Liver (tissue), 9 donors: ENCODE results near the gene KCNQ1. TPM values are rescaled to one million over a fixed set of nuclear protein-coding genes. Genes with fewer than 3 reads are reported as not detected.

Experiments used
- DNase-seq: peaks from one replicate; pipeline ENCODE4 v3.0.0-alpha.2; 2017; ENCODE audit warnings: low spot score
- H3K27ac ChIP-seq, 2 donors: one replicate each; pipeline ENCODE4 v1.7.0; 2013; ENCODE audit warnings: inconsistent platforms in 2 of 2, low read length in 2 of 2, control low read depth in 1 of 2, low read depth in 1 of 2, mild to moderate bottlenecking in 1 of 2
- H3K27me3 ChIP-seq, 4 donors: one replicate each; pipeline versions ENCODE4 v1.6.1 to v1.7.0; 2013; ENCODE audit warnings: low read length in 3 of 4, inconsistent platforms in 1 of 4, mild to moderate bottlenecking in 1 of 4, moderate library complexity in 1 of 4; ENCODE audit not compliant: control insufficient read depth in 4 of 4, insufficient read depth in 4 of 4
- H3K36me3 ChIP-seq, 4 donors: one replicate each; pipeline versions ENCODE4 v1.6.1 to v1.7.0; 2013; ENCODE audit warnings: low read length in 3 of 4, mild to moderate bottlenecking in 3 of 4, low read depth in 1 of 4, moderate library complexity in 1 of 4; ENCODE audit not compliant: control insufficient read depth in 4 of 4, insufficient read depth in 3 of 4
- H3K4me1 ChIP-seq, 4 donors: one replicate each; pipeline versions ENCODE4 v1.6.1 to v1.7.0; 2013; ENCODE audit warnings: low read length in 3 of 4, mild to moderate bottlenecking in 3 of 4, moderate library complexity in 1 of 4; ENCODE audit not compliant: control insufficient read depth in 4 of 4, insufficient read depth in 4 of 4
- H3K4me3 ChIP-seq, 3 donors: one replicate each; pipeline versions ENCODE4 v1.6.1 to v1.7.0; 2013; ENCODE audit warnings: low read length in 3 of 3, control low read depth in 1 of 3, low read depth in 1 of 3, mild to moderate bottlenecking in 1 of 3
- H3K9ac ChIP-seq, 2 donors: one replicate each; pipeline ENCODE4 v1.7.0; 2013; ENCODE audit warnings: low read length in 2 of 2, mild to moderate bottlenecking in 2 of 2, moderate library complexity in 2 of 2, control low read depth in 1 of 2, low read depth in 1 of 2
- H3K9me3 ChIP-seq, 4 donors: one replicate each; pipeline versions ENCODE4 v1.6.1 to v1.7.0; 2013; ENCODE audit warnings: low read length in 3 of 4; ENCODE audit not compliant: control insufficient read depth in 4 of 4
- FOXA1 ChIP-seq: IDR thresholded peaks from 2 replicates; pipeline ENCODE4 v1.6.1; 2016; ENCODE audit warnings: antibody characterized with exemption
- FOXA2 ChIP-seq: IDR thresholded peaks from 2 replicates; pipeline ENCODE4 v1.6.1; 2016; ENCODE audit warnings: antibody characterized with exemption
- HNF4A ChIP-seq, 2 donors: conservative IDR thresholded peaks; 2 replicates each; pipeline ENCODE4 v1.6.1; 2016; ENCODE audit warnings: antibody characterized with exemption in 2 of 2, mild to moderate bottlenecking in 2 of 2
- HNF4G ChIP-seq: IDR thresholded peaks from 2 replicates; pipeline ENCODE4 v1.6.1; 2016; ENCODE audit warnings: antibody characterized with exemption
- JUND ChIP-seq, 2 donors: IDR thresholded peaks; 2 replicates each; pipeline ENCODE4 v1.6.1; 2016; ENCODE audit warnings: antibody characterized with exemption in 2 of 2
- NR2F2 ChIP-seq: IDR thresholded peaks from 2 replicates; pipeline ENCODE4 v1.6.1; 2016; ENCODE audit warnings: antibody characterized with exemption
- RAD21 ChIP-seq, 2 donors: IDR thresholded peaks; 2 replicates each; pipeline ENCODE4 v1.6.1; 2016; ENCODE audit warnings: antibody characterized with exemption in 2 of 2, mild to moderate bottlenecking in 2 of 2
- RXRA ChIP-seq, 2 donors: IDR thresholded peaks; 2 replicates each; pipeline ENCODE4 v1.6.1; 2017 to 2018; ENCODE audit warnings: antibody characterized with exemption in 2 of 2, mild to moderate bottlenecking in 1 of 2
- TAF1 ChIP-seq: conservative IDR thresholded peaks from 2 replicates; pipeline ENCODE4 v1.6.1; 2016; ENCODE audit warnings: antibody characterized with exemption, mild to moderate bottlenecking
- YY1 ChIP-seq: IDR thresholded peaks from 2 replicates; pipeline ENCODE4 v1.6.1; 2016; ENCODE audit warnings: antibody characterized with exemption, mild to moderate bottlenecking
- WGBS: extraction: QIAGEN DNeasy Blood & Tissue Kit; methylation state at CpG from one replicate; pipeline ENCODE4 v1.1.7; 2013; 5-methylcytosine and 5-hydroxymethylcytosine counted together
- polyA plus RNA-seq, 2 donors: library from polyadenylated mRNA; stranded (reverse) in 1 of 2; unstranded in 1 of 2; fragments of 200-250 nt in 1 of 2; fragments of >200 nt in 1 of 2; fragmentation: Nextera tagmentation in 1 of 2; extraction: Ambion mirVana in 1 of 2; gene quantifications; one replicate each; pipeline versions ENCODE4 v1.2.1 to v1.2.3, GENCODE V29; 2013 to 2015
- total RNA-seq, 2 donors: library from RNA; depleted of rRNA; stranded (reverse); fragments of >200 nt; gene quantifications; one replicate each; pipeline ENCODE4 v1.2.3, GENCODE V29; 2014
- TF ChIP-seq, protein P1 (sequence below): IDR thresholded peaks from 2 replicates; pipeline ENCODE4 v1.6.1; 2016; ENCODE audit warnings: antibody characterized with exemption
- TF ChIP-seq, protein P2 (sequence below): IDR thresholded peaks from 2 replicates; pipeline ENCODE4 v1.6.1; 2016; ENCODE audit warnings: antibody characterized with exemption
- TF ChIP-seq, protein P3 (sequence below): fragments of 150-350 bp; IDR thresholded peaks from 2 replicates; pipeline ENCODE4 v1.5.1; 2017; ENCODE audit warnings: improper control_type of control experiment, low read depth, low read length; ENCODE audit not compliant: missing input control
- donor health status: healthy.
- donor health status: healthy.
- donor health status: healthy.
- donor health status: healthy.
- donor health status: healthy.

KCNQ1 gene
- total and polyA plus RNA-seq, 4 donors: 0.31 to 2.2 (median 1.5) TPM

DNA sequence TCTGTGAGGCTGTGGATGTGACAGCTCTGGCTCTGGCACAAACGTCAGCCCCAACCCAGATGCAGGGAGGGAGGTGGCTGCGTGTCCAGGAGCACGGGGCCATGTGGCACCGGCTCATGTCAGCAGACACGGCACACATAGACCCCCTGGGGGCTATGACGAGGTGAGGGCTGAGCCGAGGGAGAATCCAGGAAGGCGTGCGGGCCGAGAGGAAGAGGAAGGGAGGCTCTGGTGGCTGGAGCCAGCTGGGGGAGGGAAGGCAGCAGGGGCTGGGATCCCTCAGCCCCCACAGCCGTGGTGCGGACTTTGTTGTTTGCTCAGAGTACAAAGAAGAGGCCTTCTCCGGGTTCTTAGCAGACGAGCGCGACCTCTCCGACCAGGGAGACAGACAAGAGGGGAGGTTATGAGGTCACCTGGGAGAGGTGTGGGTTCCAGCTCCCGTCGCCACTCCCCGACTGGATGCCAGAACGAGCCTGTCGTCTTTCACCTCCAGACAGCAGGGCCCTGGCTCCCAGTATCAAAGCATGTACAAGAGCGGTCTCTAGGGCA, 394.7 kb downstream of the KCNQ1 start:
- DNase-seq: no peak
- H3K27ac ChIP-seq: no peak overlapping the region
- H3K9ac ChIP-seq: no peak overlapping the region
- no peaks in the 10 kb centered on the region for H3K4me1 ChIP-seq
- no peak overlapping the region for H3K4me3 ChIP-seq
- WGBS: 55% methylated on average over 23 of the region's 23 CpGs
- no peaks in the 10 kb centered on the region for H3K36me3 ChIP-seq
- no peaks in the 10 kb centered on the region for H3K9me3 ChIP-seq
- H3K27me3 ChIP-seq: no peaks in the 10 kb centered on the region
- TF ChIP-seq FOXA1 (no peak), NR2F2 (no peak), TAF1 (no peak), FOXA2 (no peak), HNF4G (no peak), JUND (IDR thresholded peaks at IDR 0.05) (no peak), HNF4A (conservative IDR thresholded peaks at IDR 0.05) (no peak)
- TF ChIP-seq, protein P1, sequence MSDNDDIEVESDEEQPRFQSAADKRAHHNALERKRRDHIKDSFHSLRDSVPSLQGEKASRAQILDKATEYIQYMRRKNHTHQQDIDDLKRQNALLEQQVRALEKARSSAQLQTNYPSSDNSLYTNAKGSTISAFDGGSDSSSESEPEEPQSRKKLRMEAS: no peak

DNA sequence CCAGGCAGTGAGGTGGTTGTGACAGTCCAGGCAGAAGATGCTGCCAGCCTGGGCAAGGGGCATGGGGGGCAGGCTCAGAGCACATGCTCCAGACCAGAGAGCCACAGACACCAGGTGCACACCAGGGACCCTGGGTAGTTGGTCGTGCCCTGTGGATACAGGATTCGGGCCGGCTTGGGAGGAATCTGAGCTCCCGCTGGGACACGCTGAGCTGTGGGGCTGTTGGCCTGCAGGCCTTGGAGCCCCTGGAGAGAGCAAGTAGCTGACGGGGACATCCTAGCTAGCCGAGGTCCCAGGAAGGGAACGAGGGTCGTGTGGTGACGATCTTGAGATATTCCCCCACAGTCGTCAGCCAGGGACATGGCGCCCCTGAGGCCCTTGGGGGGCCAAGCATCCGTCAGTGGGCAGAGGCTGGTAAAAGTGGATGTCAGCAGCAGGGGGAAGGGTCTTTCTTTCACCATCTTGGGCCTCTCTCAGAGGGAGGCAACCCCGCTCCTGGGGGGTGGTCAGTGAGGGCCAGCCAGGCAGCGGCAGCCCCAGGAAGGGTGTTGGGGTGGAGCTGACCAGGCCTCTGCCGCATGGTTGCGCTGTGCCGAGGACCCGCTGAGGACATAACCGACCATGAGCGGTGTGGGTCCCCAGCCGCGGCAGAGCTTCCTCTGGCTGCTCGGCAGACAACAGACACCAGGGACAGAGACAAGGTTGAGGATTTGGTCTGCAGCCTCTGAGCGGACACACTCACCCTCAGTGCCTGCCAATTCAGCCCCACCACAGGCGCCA, 396.8 kb downstream of the KCNQ1 start:
- Histone ChIP-seq H3K4me3 (no peak overlapping the region), H3K27me3 (no peaks in the 10 kb centered on the region), H3K4me1 (no peaks in the 10 kb centered on the region), H3K9ac (no peak overlapping the region), H3K36me3 (no peaks in the 10 kb centered on the region), H3K27ac (no peak overlapping the region), H3K9me3 (no peaks in the 10 kb centered on the region)
- TF ChIP-seq HNF4G (no peak), JUND (IDR thresholded peaks at IDR 0.05) (no peak), HNF4A (conservative IDR thresholded peaks at IDR 0.05) (no peak), NR2F2 (no peak), TAF1 (no peak), YY1 (no peak), FOXA1 (no peak)
- TF ChIP-seq, protein P2, sequence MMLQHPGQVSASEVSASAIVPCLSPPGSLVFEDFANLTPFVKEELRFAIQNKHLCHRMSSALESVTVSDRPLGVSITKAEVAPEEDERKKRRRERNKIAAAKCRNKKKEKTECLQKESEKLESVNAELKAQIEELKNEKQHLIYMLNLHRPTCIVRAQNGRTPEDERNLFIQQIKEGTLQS: no peak
- DNase-seq: no peak
- WGBS: 91% methylated on average over 26 of the region's 26 CpGs

DNA sequence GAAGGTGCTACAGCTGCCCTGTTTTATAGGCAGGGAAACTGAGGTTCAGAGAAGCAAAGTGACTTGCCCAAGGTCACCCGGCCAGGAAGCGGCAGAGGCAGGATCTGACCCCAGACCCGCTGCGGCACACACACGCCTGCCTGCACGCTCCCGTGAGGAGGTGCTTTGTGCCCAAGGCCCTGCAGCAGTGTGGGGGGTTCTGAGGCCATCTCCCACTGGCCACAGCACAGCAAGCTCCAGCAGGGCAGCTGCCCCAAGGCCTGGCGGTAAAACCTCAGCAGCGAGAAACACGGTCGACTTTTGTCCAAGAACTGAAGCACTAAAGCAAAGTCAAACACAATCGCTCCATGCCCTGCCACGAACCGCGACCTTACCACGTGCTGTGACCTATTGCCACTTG, 398.1 kb downstream of the KCNQ1 start:
- DNase-seq: no peak
- H3K27me3 ChIP-seq: no peaks in the 10 kb centered on the region

More for the DNA sequence above, 398.1 kb downstream of the KCNQ1 start:
- H3K27ac ChIP-seq: no peak overlapping the region
- no peak overlapping the region for H3K9ac ChIP-seq
- no peaks in the 10 kb centered on the region for H3K4me1 ChIP-seq
- 96% methylated on average over 16 of the region's 16 CpGs for WGBS
- no peaks in the 10 kb centered on the region for H3K9me3 ChIP-seq
- H3K36me3 ChIP-seq: no peaks in the 10 kb centered on the region
- TF ChIP-seq RXRA (IDR thresholded peaks at IDR 0.05) (no peak), RAD21 (IDR thresholded peaks at IDR 0.05) (no peak), HNF4G (no peak), HNF4A (conservative IDR thresholded peaks at IDR 0.05) (no peak), YY1 (no peak), FOXA2 (no peak), JUND (IDR thresholded peaks at IDR 0.05) (no peak)
- TF ChIP-seq, protein P2: no peak
- TF ChIP-seq, protein P3, sequence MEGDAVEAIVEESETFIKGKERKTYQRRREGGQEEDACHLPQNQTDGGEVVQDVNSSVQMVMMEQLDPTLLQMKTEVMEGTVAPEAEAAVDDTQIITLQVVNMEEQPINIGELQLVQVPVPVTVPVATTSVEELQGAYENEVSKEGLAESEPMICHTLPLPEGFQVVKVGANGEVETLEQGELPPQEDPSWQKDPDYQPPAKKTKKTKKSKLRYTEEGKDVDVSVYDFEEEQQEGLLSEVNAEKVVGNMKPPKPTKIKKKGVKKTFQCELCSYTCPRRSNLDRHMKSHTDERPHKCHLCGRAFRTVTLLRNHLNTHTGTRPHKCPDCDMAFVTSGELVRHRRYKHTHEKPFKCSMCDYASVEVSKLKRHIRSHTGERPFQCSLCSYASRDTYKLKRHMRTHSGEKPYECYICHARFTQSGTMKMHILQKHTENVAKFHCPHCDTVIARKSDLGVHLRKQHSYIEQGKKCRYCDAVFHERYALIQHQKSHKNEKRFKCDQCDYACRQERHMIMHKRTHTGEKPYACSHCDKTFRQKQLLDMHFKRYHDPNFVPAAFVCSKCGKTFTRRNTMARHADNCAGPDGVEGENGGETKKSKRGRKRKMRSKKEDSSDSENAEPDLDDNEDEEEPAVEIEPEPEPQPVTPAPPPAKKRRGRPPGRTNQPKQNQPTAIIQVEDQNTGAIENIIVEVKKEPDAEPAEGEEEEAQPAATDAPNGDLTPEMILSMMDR: no peak
- H3K4me3 ChIP-seq: no peak overlapping the region
